WERI-Rb-1 (cell line): ENCODE results near the gene PZP.

ENCODE experiments used
- DNase-seq: peaks from one replicate; pipeline ENCODE4 v3.0.0-alpha.2; 2020
- H3K27ac ChIP-seq: fragments of 250-450 bp; sonication (Bioruptor Pico); 2 replicates; pipeline ENCODE4 v1.5.1; 2020; ENCODE audit warnings: mild to moderate bottlenecking, moderate library complexity
- H3K27me3 ChIP-seq: fragments of 250-450 bp; sonication (Bioruptor Pico); 2 replicates; pipeline ENCODE4 v1.5.1; 2021; ENCODE audit warnings: mild to moderate bottlenecking, low read depth, moderate library complexity; ENCODE audit not compliant: insufficient read depth, severe bottlenecking
- H3K36me3 ChIP-seq: fragments of 250-450 bp; sonication (Bioruptor Pico); 2 replicates; pipeline ENCODE4 v1.5.1; 2020; ENCODE audit warnings: mild to moderate bottlenecking, moderate library complexity
- H3K4me3 ChIP-seq: 2 replicates; pipeline ENCODE4 v1.5.1; 2011; ENCODE audit warnings: low read depth, mild to moderate bottlenecking, control low read depth, low read length
- H3K9me3 ChIP-seq: fragments of 250-450 bp; sonication (Bioruptor Pico); 2 replicates; pipeline ENCODE4 v1.5.1; 2021; ENCODE audit warnings: mild to moderate bottlenecking, moderate library complexity; ENCODE audit not compliant: severe bottlenecking
- CTCF ChIP-seq: IDR thresholded peaks from 2 replicates; pipeline ENCODE4 v1.5.1; 2011; ENCODE audit warnings: low read depth, mild to moderate bottlenecking, control low read depth, inconsistent platforms, low read length

The PZP gene

GRCh38 chr12:9211687-9212086 lies 3.5 kb upstream of the PZP start:
- H3K36me3 ChIP-seq, result no peaks in the 10 kb centered on the region
- no peak for TF ChIP-seq CTCF
- no peak overlapping the region for H3K27ac ChIP-seq
- H3K9me3 ChIP-seq, result no peaks in the 10 kb centered on the region
- H3K27me3 ChIP-seq, result no peaks in the 10 kb centered on the region
- H3K4me3 ChIP-seq, result no peak overlapping the region
- no peak for DNase-seq

GRCh38 chr12:9204380-9204779 lies 3.8 kb downstream of the PZP start:
- no peak for TF ChIP-seq CTCF
- H3K9me3 ChIP-seq, result no peaks in the 10 kb centered on the region
- H3K27ac ChIP-seq, result no peak overlapping the region
- no peaks in the 10 kb centered on the region for H3K27me3 ChIP-seq
- no peak for DNase-seq
- no peak overlapping the region for H3K4me3 ChIP-seq
- H3K36me3 ChIP-seq, result no peaks in the 10 kb centered on the region

- Histone ChIP-seq H3K36me3 (no peaks in the 10 kb centered on the region), H3K9me3 (no peaks in the 10 kb centered on the region), H3K27ac (no peak overlapping the region), H3K4me3 (no peak overlapping the region), H3K27me3 (peaks cover 4% of the 10 kb centered on the region)
- no peak for TF ChIP-seq CTCF
- DNase-seq, result no peak
Measured at GRCh38 chr12:9198012-9198411, 10.2 kb downstream of the PZP start.

- Histone ChIP-seq H3K36me3 (no peaks in the 10 kb centered on the region), H3K9me3 (no peaks in the 10 kb centered on the region), H3K27me3 (no peaks in the 10 kb centered on the region), H3K27ac (no peak overlapping the region), H3K4me3 (no peak overlapping the region)
- no peak for TF ChIP-seq CTCF
- no peak for DNase-seq
Measured at GRCh38 chr12:9184276-9184675, 23.9 kb downstream of the PZP start.

- H3K4me3 ChIP-seq, result no peak overlapping the region
- DNase-seq, result no peak
- no peaks in the 10 kb centered on the region for H3K36me3 ChIP-seq
- no peak overlapping the region for H3K27ac ChIP-seq
- H3K9me3 ChIP-seq, result no peaks in the 10 kb centered on the region
- no peaks in the 10 kb centered on the region for H3K27me3 ChIP-seq
- no peak for TF ChIP-seq CTCF
Measured at GRCh38 chr12:9180810-9181209, 27.4 kb downstream of the PZP start.

GRCh38 chr12:9179781-9180180 lies 28.4 kb downstream of the PZP start:
- H3K27me3 ChIP-seq, result no peaks in the 10 kb centered on the region
- no peaks in the 10 kb centered on the region for H3K36me3 ChIP-seq

More at GRCh38 chr12:9179781-9180180, 28.4 kb downstream of the PZP start:
- TF ChIP-seq CTCF, result no peak
- Histone ChIP-seq H3K4me3 (no peak overlapping the region), H3K27ac (no peak overlapping the region), H3K9me3 (no peaks in the 10 kb centered on the region)
- DNase-seq, result no peak
